K562 (cell line): ENCODE measurements around the gene PRKAR1B. TPM values are rescaled to one million over a fixed set of nuclear protein-coding genes. Genes with fewer than 3 reads are reported as not detected.

ENCODE experiments used
- ATAC-seq: fragments of 200-7000 bp; cut with Tn5 transposase; 3 replicates; pipeline ENCODE4 v1.9.1; 2020; ENCODE audit warnings: moderate library complexity
- BruUV-seq: library from RNA; stranded (reverse); fragments of 400-500 nt; replicated peaks from 2 replicates; lab custom pipeline; 2021; lab: Mats Ljungman, UMichigan
- CTCF ChIA-PET: fragments of 300-600 bp; formaldehyde crosslinking; extraction: SDS; loops from one replicate; lab custom pipeline; 2021; ENCODE audit warnings: low intra/inter-chr PET ratio; lab: Yijun Ruan, JAX
- POLR2A ChIA-PET: fragments of 300-600, 350-650 bp; sonication (Branson Sonifier 250); formaldehyde crosslinking; extraction: SDS; loops from one replicate; lab custom pipeline; 2021; ENCODE audit warnings: antibody characterized with exemption, inconsistent platforms; lab: Yijun Ruan, JAX
- DNase-seq, 4 experiments: peaks; one replicate each; pipeline versions ENCODE4 v3.0.0 to v3.0.0-alpha.2; 2011 to 2018; ENCODE audit warnings: low spot score in 3 of 4, mixed read lengths in 3 of 4; ENCODE audit errors: extremely low read depth in 1 of 4
- FAIRE-seq: peaks from 2 replicates; lab custom pipeline; 2011; peaks lifted over from hg19 to GRCh38; lab: Jason Lieb, UNC
- H2AFZ ChIP-seq: 2 replicates; pipeline ENCODE4 v1.6.0; 2011; ENCODE audit warnings: low read depth, low read length, control low read depth, inconsistent platforms
- H3K27ac ChIP-seq: fragments of 200-600 bp; 3 replicates; pipeline ENCODE4 v1.8.0; 2011; ENCODE audit warnings: low read depth, mild to moderate bottlenecking, control low read depth, inconsistent platforms, low read length, moderate library complexity, mixed read lengths; ENCODE audit errors: extremely low read depth
- H3K27me3 ChIP-seq, 2 experiments: fragments of 300-600 bp in 1 of 2; 2 replicates in 1 of 2; 3 replicates in 1 of 2; pipeline versions ENCODE4 v1.6.0 to v1.8.0; 2011; ENCODE audit warnings: inconsistent platforms in 2 of 2, low read length in 2 of 2, mild to moderate bottlenecking in 1 of 2, mixed read lengths in 1 of 2, moderate library complexity in 1 of 2; ENCODE audit not compliant: control insufficient read depth in 2 of 2, insufficient read depth in 2 of 2
- H3K36me3 ChIP-seq: fragments of 300-600 bp; 3 replicates; pipeline ENCODE4 v1.8.0; 2011; ENCODE audit warnings: mild to moderate bottlenecking, low read length, inconsistent platforms; ENCODE audit not compliant: control insufficient read depth, insufficient read depth
- H3K4me1 ChIP-seq, 2 experiments: fragments of 200-600 bp in 1 of 2; replicated peaks in 1 of 2; 2 replicates in 1 of 2; 3 replicates in 1 of 2; pipeline versions ENCODE4 v1.5.1 to v1.8.0; 2011; ENCODE audit warnings: inconsistent platforms in 2 of 2, low read length in 2 of 2, mild to moderate bottlenecking in 1 of 2, mixed read lengths in 1 of 2, moderate library complexity in 1 of 2; ENCODE audit not compliant: control insufficient read depth in 2 of 2, insufficient read depth in 2 of 2
- H3K4me2 ChIP-seq: 2 replicates; pipeline ENCODE4 v1.6.1; 2011; ENCODE audit warnings: low read length, control low read depth, inconsistent platforms, mixed read lengths; ENCODE audit not compliant: insufficient read depth
- H3K4me3 ChIP-seq: fragments of 200-600 bp; sonication (generic), shearing (Covaris generic); 2 replicates; pipeline ENCODE4 v1.5.1; 2016; ENCODE audit warnings: control low read depth, inconsistent platforms
- H3K79me2 ChIP-seq: fragments of 200-600 bp; 3 replicates; pipeline ENCODE4 v1.8.0; 2011; ENCODE audit warnings: low read length, inconsistent platforms; ENCODE audit not compliant: control insufficient read depth, insufficient read depth
- H3K9ac ChIP-seq, 2 experiments: 2 replicates each; pipeline versions ENCODE4 v1.6.0 to v1.6.1; 2011; ENCODE audit warnings: low read depth in 2 of 2, low read length in 2 of 2, control low read depth in 1 of 2, inconsistent platforms in 1 of 2, mild to moderate bottlenecking in 1 of 2, mixed read lengths in 1 of 2; ENCODE audit not compliant: insufficient read depth in 1 of 2
- H3K9me1 ChIP-seq: one replicate; pipeline ENCODE4 v1.6.0; 2011; ENCODE audit warnings: inconsistent platforms, mild to moderate bottlenecking, low read length, moderate library complexity; ENCODE audit not compliant: control insufficient read depth, insufficient read depth
- H3K9me3 ChIP-seq: replicated peaks from 2 replicates; pipeline ENCODE4 v1.5.1; 2011; ENCODE audit warnings: low read depth, low read length, inconsistent platforms; ENCODE audit not compliant: control insufficient read depth, insufficient read depth
- H4K20me1 ChIP-seq: replicated peaks from 2 replicates; pipeline ENCODE4 v1.6.1; 2011; ENCODE audit warnings: low read length, inconsistent platforms, mixed read lengths; ENCODE audit not compliant: control insufficient read depth, insufficient read depth
- EP300 ChIP-seq: IDR thresholded peaks from 2 replicates; pipeline ENCODE4 v1.6.1; 2012; ENCODE audit warnings: low read length, improper control_type of control experiment
- POLR3A ChIP-seq: IDR thresholded peaks from 2 replicates; pipeline ENCODE4 v1.6.1; 2011; ENCODE audit warnings: borderline replicate concordance, mild to moderate bottlenecking, moderate library complexity; ENCODE audit not compliant: insufficient read length, insufficient read depth; ENCODE audit errors: extremely low read depth
- RAD51 ChIP-seq: fragments of 450-650 bp; IDR thresholded peaks from 2 replicates; pipeline ENCODE4 v1.7.1; 2016; ENCODE audit warnings: low read depth, mild to moderate bottlenecking, borderline replicate concordance
- SLC30A9 ChIP-seq: fragments of 250-450 bp; sonication (Bioruptor Pico); IDR thresholded peaks from 2 replicates; pipeline ENCODE4 v1.8.0; 2022; ENCODE audit warnings: mild to moderate bottlenecking, moderate library complexity
- STAT5B ChIP-seq: fragments of 250-450 bp; sonication (Bioruptor Pico); IDR thresholded peaks from 2 replicates; pipeline ENCODE4 v1.8.0; 2021; ENCODE audit warnings: mild to moderate bottlenecking, inconsistent platforms
- ZBTB2 ChIP-seq: fragments of 450-650 bp; IDR thresholded peaks from 2 replicates; pipeline ENCODE4 v1.6.1; 2016; ENCODE audit warnings: antibody characterized with exemption
- ZZZ3 ChIP-seq: fragments of 450-650 bp; IDR thresholded peaks from 2 replicates; pipeline ENCODE4 v1.6.1; 2016; ENCODE audit warnings: antibody characterized with exemption, mild to moderate bottlenecking, moderate library complexity
- WGBS: fragments of 100-300 bp; shearing (Covaris generic); methylation state at CpG from one replicate; pipeline ENCODE4 v1.1.6; 2016; ENCODE audit warnings: low coverage, mixed read lengths; ENCODE audit not compliant: insufficient coverage; ENCODE audit errors: missing lambda C conversion rate; 5-methylcytosine and 5-hydroxymethylcytosine counted together
- in situ Hi-C: fragments of 300-500 bp; cut with MboI; formaldehyde crosslinking; loops from 4 replicates; pipeline ENCODE4 v1.15.0; 2018; ENCODE audit warnings: inconsistent platforms, mixed read lengths
- intact Hi-C: fragments of 100-400 bp; cut with micrococcal nuclease; formaldehyde crosslinking; loops from 2 replicates; pipeline ENCODE4 v1.14.2; 2022
- polyA plus RNA-seq, 8 experiments: library from polyadenylated mRNA; depleted of rRNA in 4 of 8; stranded (reverse) in 5 of 8; unstranded in 3 of 8; fragments of >200 nt; fragmentation: Nextera tagmentation in 2 of 8; fragmentation: Illumina TruSeq in 1 of 8; extraction: Ambion mirVana in 2 of 8; extraction: Trizol in 1 of 8; gene quantifications; 2 replicates each; pipeline versions ENCODE4 v1.2.1 to v1.2.3, GENCODE V29; 2011 to 2014; ENCODE audit warnings: inconsistent platforms in 1 of 8, missing spikeins in 1 of 8
- total RNA-seq, 7 experiments: library from RNA; depleted of rRNA in 6 of 7; stranded (reverse); fragments of >200 nt in 6 of 7; fragmentation: Illumina TruSeq in 2 of 7; extraction: Trizol in 2 of 7; gene quantifications; 2 replicates each; pipeline versions ENCODE4 v1.2.1 to v1.2.3, GENCODE V29; 2011 to 2021; ENCODE audit warnings: low replicate concordance in 1 of 7
- TF ChIP-seq, protein P1 (sequence below): fragments of 450-650 bp; formaldehyde crosslinking; IDR thresholded peaks from 2 replicates; pipeline ENCODE4 v1.4.0; 2022; ENCODE audit warnings: missing genetic modification characterization

The PRKAR1B gene
- total and polyA plus RNA-seq, 9 of the 15 experiments (the other 6 are each of a cell fraction or from before 2014, with no cell fraction given): 0.99 to 30.5 (median 12.7) TPM

DNA sequence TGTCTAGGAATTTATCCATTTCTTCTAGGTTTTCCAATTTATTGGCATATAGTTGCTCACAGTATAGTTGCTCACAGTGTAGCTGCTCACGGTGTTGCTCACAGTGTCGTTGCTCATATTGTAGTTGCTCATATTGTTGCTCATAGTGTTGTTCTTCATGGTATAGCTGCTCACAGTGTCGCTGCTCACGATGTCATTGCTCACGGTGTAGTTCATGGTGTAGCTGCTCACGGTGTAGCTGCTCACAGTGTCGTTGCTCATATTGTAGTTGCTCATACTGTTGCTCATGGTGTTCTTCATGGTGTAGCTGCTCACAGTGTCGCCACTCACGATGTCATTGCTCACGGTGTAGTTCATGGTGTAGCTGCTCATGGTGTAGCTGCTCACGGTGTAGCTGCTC lies 7.7 kb upstream of the PRKAR1B start:
- POLR2A ChIA-PET: no interaction called here
- no peaks in the 10 kb centered on the region for H3K9me1 ChIP-seq
- ATAC-seq: no peak
- no peak overlapping the region for H3K27ac ChIP-seq
- no peak for FAIRE-seq
- H3K9ac ChIP-seq: no peak overlapping the region
- peaks cover 17% of the 10 kb centered on the region for H3K9me3 ChIP-seq
- no peak overlapping the region for H3K4me3 ChIP-seq
- peaks cover 0 to 21% of the 10 kb centered on the region in 2 experiments; a peak in 2 of 5 replicates for H3K4me1 ChIP-seq
- H3K27me3 ChIP-seq: no peaks in the 10 kb centered on the region
- H2AFZ ChIP-seq: no peak overlapping the region
- no peak for TF ChIP-seq SLC30A9 (CRISPR knock-in tag)
- no peak for TF ChIP-seq STAT5B
- no peak for TF ChIP-seq EP300
- TF ChIP-seq ZBTB2: no peak
- TF ChIP-seq, protein P1, sequence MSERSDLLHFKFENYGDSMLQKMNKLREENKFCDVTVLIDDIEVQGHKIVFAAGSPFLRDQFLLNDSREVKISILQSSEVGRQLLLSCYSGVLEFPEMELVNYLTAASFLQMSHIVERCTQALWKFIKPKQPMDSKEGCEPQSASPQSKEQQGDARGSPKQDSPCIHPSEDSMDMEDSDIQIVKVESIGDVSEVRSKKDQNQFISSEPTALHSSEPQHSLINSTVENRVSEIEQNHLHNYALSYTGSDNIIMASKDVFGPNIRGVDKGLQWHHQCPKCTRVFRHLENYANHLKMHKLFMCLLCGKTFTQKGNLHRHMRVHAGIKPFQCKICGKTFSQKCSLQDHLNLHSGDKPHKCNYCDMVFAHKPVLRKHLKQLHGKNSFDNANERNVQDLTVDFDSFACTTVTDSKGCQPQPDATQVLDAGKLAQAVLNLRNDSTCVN (CRISPR knock-in tag): no peak
- TF ChIP-seq RAD51: no peak
- no peak for TF ChIP-seq ZZZ3
- no peak for TF ChIP-seq POLR3A
- in situ Hi-C loops: no loop called here
- no peak for DNase-seq
- 93% methylated on average over 11 of the region's 11 CpGs for WGBS
- CTCF ChIA-PET: no interaction called here
- peaks cover 87% of the 10 kb centered on the region for H3K36me3 ChIP-seq
- no TSS peak for BruUV-seq
- H4K20me1 ChIP-seq: no peaks in the 10 kb centered on the region
- intact Hi-C loops: no loop called here
- H3K4me2 ChIP-seq: no peak overlapping the region
- H3K79me2 ChIP-seq: peaks cover 92% of the 10 kb centered on the region
